WTC11 (cell line): ENCODE measurements around the gene TOR3A.

ENCODE experiments used
- CBFB ChIP-seq: sonication (generic); formaldehyde crosslinking; IDR thresholded peaks from 2 replicates; pipeline ENCODE4 v1.8.1; 2022; ENCODE audit warnings: mild to moderate bottlenecking, low read depth, missing genetic modification reagents
- FOXK1 ChIP-seq: sonication (generic); formaldehyde crosslinking; IDR thresholded peaks from 2 replicates; pipeline ENCODE4 v1.8.0; 2022; ENCODE audit warnings: mild to moderate bottlenecking, moderate library complexity, missing genetic modification reagents
- FOXP1 ChIP-seq: sonication (generic); formaldehyde crosslinking; IDR thresholded peaks from 2 replicates; pipeline ENCODE4 v1.8.0; 2022; ENCODE audit warnings: missing genetic modification reagents, mild to moderate bottlenecking, moderate library complexity, borderline replicate concordance
- KAT7 ChIP-seq: sonication (generic); formaldehyde crosslinking; IDR thresholded peaks from 2 replicates; pipeline ENCODE4 v1.8.1; 2023; ENCODE audit warnings: missing genetic modification reagents, mild to moderate bottlenecking, borderline replicate concordance
- SMAD4 ChIP-seq: sonication (generic); formaldehyde crosslinking; IDR thresholded peaks from 2 replicates; pipeline ENCODE4 v1.8.0; 2022; ENCODE audit warnings: mild to moderate bottlenecking, missing genetic modification reagents
- TEAD1 ChIP-seq: sonication (generic); formaldehyde crosslinking; IDR thresholded peaks from 2 replicates; pipeline ENCODE4 v1.8.0; 2022; ENCODE audit warnings: mild to moderate bottlenecking, missing genetic modification reagents
- TF ChIP-seq, protein P1 (sequence below): fragments of 200-600 bp; IDR thresholded peaks from 2 replicates; pipeline ENCODE4 v1.8.0; 2022; ENCODE audit warnings: antibody characterized with exemption
- TF ChIP-seq, protein P2 (sequence below): sonication (generic); formaldehyde crosslinking; IDR thresholded peaks from 2 replicates; pipeline ENCODE4 v1.8.1; 2023; ENCODE audit warnings: mild to moderate bottlenecking, moderate library complexity, missing genetic modification reagents
- TF ChIP-seq, protein P3 (sequence below): sonication (generic); formaldehyde crosslinking; IDR thresholded peaks from 2 replicates; pipeline ENCODE4 v1.8.1; 2022; ENCODE audit warnings: mild to moderate bottlenecking, missing genetic modification reagents, moderate library complexity, borderline replicate concordance
- TF ChIP-seq, protein P4 (sequence below): sonication (generic); formaldehyde crosslinking; IDR thresholded peaks from 2 replicates; pipeline ENCODE4 v1.8.1; 2022; ENCODE audit warnings: mild to moderate bottlenecking, moderate library complexity, missing genetic modification reagents
- TF ChIP-seq, protein P5 (sequence below): fragments of 250-450 bp; sonication (Bioruptor Pico); IDR thresholded peaks from 2 replicates; pipeline ENCODE4 v1.8.0; 2021; ENCODE audit warnings: mild to moderate bottlenecking
- TF ChIP-seq, protein P6 (sequence below): sonication (generic); formaldehyde crosslinking; IDR thresholded peaks from 2 replicates; pipeline ENCODE4 v1.8.1; 2023; ENCODE audit warnings: mild to moderate bottlenecking, missing genetic modification reagents
- TF ChIP-seq, protein P7 (sequence below): sonication (generic); formaldehyde crosslinking; IDR thresholded peaks from 2 replicates; pipeline ENCODE4 v1.8.1; 2023; ENCODE audit warnings: mild to moderate bottlenecking, missing genetic modification reagents, moderate library complexity

DNA sequence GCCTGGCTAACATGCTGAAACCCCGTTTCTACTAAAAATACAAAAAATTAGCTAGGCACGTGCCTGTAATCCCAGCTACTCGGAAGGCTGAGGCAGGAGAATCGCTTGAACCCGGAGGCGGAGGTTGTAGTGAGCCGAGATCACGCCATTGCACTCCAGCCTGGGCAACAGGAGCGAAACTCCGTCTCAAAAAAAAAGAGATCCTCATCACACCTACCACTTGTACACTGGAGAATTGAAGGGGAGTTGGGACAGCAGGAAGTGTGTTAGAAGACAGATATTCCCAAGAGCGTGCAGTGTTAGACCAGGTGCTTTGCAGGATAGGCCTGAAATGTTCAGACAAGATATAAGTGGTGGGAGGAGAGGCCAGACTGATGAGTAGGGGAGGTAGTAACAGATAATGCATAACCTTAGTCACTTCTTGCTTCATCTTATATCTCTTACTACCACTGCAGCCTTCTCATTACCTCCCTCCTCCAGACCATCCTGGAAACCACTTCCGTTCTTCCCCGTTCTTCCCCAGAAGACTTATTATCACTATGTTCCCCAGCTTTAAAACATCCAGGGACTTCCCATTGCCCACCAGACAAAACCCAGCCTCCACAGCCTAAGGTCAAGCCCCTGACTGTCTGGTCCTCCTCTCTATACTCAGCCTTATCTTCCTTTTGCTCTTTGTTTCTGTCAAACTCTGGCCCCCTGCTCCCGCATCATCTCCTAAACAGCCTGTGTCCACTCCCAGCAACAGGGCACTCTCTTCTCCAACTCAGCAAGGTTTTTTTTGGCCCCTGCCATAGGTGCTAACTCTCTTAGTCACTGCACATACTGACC lies 34.8 kb upstream of the TOR3A start:
- TF ChIP-seq, protein P1, sequence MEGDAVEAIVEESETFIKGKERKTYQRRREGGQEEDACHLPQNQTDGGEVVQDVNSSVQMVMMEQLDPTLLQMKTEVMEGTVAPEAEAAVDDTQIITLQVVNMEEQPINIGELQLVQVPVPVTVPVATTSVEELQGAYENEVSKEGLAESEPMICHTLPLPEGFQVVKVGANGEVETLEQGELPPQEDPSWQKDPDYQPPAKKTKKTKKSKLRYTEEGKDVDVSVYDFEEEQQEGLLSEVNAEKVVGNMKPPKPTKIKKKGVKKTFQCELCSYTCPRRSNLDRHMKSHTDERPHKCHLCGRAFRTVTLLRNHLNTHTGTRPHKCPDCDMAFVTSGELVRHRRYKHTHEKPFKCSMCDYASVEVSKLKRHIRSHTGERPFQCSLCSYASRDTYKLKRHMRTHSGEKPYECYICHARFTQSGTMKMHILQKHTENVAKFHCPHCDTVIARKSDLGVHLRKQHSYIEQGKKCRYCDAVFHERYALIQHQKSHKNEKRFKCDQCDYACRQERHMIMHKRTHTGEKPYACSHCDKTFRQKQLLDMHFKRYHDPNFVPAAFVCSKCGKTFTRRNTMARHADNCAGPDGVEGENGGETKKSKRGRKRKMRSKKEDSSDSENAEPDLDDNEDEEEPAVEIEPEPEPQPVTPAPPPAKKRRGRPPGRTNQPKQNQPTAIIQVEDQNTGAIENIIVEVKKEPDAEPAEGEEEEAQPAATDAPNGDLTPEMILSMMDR: no peak
- TF ChIP-seq, protein P2, sequence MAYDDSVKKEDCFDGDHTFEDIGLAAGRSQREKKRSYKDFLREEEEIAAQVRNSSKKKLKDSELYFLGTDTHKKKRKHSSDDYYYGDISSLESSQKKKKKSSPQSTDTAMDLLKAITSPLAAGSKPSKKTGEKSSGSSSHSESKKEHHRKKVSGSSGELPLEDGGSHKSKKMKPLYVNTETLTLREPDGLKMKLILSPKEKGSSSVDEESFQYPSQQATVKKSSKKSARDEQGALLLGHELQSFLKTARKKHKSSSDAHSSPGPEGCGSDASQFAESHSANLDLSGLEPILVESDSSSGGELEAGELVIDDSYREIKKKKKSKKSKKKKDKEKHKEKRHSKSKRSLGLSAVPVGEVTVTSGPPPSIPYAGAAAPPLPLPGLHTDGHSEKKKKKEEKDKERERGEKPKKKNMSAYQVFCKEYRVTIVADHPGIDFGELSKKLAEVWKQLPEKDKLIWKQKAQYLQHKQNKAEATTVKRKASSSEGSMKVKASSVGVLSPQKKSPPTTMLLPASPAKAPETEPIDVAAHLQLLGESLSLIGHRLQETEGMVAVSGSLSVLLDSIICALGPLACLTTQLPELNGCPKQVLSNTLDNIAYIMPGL (CRISPR knock-in tag): no peak
- TF ChIP-seq, protein P3, sequence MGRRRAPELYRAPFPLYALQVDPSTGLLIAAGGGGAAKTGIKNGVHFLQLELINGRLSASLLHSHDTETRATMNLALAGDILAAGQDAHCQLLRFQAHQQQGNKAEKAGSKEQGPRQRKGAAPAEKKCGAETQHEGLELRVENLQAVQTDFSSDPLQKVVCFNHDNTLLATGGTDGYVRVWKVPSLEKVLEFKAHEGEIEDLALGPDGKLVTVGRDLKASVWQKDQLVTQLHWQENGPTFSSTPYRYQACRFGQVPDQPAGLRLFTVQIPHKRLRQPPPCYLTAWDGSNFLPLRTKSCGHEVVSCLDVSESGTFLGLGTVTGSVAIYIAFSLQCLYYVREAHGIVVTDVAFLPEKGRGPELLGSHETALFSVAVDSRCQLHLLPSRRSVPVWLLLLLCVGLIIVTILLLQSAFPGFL (CRISPR knock-in tag): no peak
- TF ChIP-seq TEAD1 (CRISPR knock-in tag): no peak
- TF ChIP-seq FOXK1 (CRISPR knock-in tag): no peak
- TF ChIP-seq KAT7 (CRISPR knock-in tag): no peak
- TF ChIP-seq, protein P4, sequence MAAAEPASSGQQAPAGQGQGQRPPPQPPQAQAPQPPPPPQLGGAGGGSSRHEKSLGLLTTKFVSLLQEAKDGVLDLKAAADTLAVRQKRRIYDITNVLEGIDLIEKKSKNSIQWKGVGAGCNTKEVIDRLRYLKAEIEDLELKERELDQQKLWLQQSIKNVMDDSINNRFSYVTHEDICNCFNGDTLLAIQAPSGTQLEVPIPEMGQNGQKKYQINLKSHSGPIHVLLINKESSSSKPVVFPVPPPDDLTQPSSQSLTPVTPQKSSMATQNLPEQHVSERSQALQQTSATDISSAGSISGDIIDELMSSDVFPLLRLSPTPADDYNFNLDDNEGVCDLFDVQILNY (CRISPR knock-in tag): no peak
- TF ChIP-seq CBFB (CRISPR knock-in tag): no peak
- TF ChIP-seq, protein P5, sequence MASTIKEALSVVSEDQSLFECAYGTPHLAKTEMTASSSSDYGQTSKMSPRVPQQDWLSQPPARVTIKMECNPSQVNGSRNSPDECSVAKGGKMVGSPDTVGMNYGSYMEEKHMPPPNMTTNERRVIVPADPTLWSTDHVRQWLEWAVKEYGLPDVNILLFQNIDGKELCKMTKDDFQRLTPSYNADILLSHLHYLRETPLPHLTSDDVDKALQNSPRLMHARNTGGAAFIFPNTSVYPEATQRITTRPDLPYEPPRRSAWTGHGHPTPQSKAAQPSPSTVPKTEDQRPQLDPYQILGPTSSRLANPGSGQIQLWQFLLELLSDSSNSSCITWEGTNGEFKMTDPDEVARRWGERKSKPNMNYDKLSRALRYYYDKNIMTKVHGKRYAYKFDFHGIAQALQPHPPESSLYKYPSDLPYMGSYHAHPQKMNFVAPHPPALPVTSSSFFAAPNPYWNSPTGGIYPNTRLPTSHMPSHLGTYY (CRISPR knock-in tag): no peak
- TF ChIP-seq, protein P6, sequence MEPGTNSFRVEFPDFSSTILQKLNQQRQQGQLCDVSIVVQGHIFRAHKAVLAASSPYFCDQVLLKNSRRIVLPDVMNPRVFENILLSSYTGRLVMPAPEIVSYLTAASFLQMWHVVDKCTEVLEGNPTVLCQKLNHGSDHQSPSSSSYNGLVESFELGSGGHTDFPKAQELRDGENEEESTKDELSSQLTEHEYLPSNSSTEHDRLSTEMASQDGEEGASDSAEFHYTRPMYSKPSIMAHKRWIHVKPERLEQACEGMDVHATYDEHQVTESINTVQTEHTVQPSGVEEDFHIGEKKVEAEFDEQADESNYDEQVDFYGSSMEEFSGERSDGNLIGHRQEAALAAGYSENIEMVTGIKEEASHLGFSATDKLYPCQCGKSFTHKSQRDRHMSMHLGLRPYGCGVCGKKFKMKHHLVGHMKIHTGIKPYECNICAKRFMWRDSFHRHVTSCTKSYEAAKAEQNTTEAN (CRISPR knock-in tag): no peak
- TF ChIP-seq FOXP1 (CRISPR knock-in tag): no peak
- no peak for TF ChIP-seq SMAD4 (CRISPR knock-in tag)
- TF ChIP-seq, protein P7, sequence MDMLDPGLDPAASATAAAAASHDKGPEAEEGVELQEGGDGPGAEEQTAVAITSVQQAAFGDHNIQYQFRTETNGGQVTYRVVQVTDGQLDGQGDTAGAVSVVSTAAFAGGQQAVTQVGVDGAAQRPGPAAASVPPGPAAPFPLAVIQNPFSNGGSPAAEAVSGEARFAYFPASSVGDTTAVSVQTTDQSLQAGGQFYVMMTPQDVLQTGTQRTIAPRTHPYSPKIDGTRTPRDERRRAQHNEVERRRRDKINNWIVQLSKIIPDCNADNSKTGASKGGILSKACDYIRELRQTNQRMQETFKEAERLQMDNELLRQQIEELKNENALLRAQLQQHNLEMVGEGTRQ (CRISPR knock-in tag): no peak
